ENCODE measurements around the gene TMC8.

The TMC8 gene

DNA sequence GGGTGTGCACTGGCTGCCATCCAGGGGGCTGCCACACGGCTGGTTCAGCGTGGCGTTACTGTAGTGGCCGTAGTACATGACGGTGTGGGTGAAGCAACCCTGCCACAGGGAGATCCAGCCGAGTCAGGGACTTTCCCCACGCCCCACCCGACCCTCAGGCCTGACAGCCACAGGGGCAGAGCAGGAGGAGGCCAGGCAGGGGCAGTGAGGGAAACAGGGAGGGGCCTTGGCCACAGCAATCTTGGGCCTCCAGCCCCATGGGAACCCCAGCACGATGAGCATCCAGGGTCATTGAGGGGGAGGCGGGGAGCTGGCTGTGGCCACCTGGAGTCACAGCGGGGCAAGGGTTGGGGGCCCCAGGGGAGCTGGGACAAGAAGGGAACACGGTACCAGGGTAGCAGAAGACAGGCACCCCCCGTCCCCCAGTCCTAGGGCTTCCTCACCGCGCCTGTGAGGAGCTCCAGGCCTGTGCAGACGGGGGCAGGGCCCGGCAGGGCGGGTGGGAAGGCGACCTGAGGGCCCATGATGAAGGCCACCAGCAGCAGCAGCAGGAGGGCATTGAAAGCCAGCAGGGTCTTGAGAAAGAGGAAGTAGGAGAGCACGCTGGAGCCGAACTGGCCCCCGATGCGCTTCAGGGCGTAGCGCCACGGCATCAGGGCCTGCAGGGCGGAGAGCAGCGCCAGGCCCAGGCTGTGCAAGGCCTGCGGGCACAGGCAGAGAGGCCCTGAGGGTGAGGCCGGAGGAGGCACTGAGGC, 6.3 kb upstream of the TMC8 start:
- TF ChIP-seq, protein P1, sequence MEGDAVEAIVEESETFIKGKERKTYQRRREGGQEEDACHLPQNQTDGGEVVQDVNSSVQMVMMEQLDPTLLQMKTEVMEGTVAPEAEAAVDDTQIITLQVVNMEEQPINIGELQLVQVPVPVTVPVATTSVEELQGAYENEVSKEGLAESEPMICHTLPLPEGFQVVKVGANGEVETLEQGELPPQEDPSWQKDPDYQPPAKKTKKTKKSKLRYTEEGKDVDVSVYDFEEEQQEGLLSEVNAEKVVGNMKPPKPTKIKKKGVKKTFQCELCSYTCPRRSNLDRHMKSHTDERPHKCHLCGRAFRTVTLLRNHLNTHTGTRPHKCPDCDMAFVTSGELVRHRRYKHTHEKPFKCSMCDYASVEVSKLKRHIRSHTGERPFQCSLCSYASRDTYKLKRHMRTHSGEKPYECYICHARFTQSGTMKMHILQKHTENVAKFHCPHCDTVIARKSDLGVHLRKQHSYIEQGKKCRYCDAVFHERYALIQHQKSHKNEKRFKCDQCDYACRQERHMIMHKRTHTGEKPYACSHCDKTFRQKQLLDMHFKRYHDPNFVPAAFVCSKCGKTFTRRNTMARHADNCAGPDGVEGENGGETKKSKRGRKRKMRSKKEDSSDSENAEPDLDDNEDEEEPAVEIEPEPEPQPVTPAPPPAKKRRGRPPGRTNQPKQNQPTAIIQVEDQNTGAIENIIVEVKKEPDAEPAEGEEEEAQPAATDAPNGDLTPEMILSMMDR (IDR thresholded peaks at IDR 0.05; ENCODE audit: insufficient read depth, low read depth, low read length, missing control alignments), result no peak
- peak; percentile 89 for DNase-seq (ENCODE audit: low read depth)
- H3K4me3 ChIP-seq (ENCODE audit: low read depth, low read length), result peak overlapping the region; percentile 87

GRCh38 chr17:78124836-78125137, 5.8 kb upstream of the TMC8 start:
- TF ChIP-seq, protein P1 (IDR thresholded peaks at IDR 0.05; ENCODE audit: insufficient read depth, low read depth, low read length, missing control alignments), result no peak
- DNase-seq (ENCODE audit: low read depth), result no peak
- H3K4me3 ChIP-seq (ENCODE audit: low read depth, low read length), result peak overlapping the region; percentile 87

DNA sequence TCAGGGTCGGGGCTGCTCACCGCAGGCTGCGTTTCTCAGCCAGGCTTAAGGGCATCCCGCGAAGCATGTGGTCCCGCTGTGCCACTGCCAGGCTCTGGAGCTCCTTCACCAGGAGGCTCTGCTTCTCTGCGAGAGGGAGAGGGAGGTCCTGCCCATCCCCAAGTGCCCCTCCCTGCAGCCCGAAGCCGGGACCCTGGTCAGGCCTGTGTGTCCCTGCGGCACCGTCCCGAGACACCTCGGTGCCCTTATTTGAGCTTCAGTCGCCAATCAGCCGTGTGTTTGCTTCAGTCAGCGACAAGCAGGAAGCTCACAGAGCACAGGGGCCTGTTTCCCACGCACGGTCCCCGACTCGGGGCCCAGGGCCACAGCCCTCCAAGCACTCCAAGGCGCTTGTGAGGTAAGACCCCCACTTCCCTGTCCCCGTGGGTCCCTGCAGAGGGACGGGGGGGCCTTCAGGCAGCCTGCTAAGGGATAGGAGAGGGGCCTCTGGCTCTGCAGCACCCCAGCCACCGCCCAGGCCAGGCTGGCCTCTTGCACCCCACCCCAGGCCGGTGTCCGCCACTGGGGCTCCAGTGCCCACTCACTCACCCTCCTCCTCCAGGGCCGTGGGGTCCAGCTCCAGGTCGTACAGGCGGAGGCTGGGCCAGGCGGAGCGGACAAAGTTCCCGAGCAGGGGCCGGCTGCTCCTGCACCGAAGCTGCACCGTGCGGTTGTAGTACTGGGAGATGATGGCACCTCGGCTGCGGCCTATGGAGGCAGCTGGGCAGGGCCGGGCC, 5.2 kb upstream of the TMC8 start:
- peak overlapping the region; percentile 87 for H3K4me3 ChIP-seq (ENCODE audit: low read depth, low read length)
- TF ChIP-seq, protein P1 (IDR thresholded peaks at IDR 0.05; ENCODE audit: insufficient read depth, low read depth, low read length, missing control alignments), result no peak

DNA sequence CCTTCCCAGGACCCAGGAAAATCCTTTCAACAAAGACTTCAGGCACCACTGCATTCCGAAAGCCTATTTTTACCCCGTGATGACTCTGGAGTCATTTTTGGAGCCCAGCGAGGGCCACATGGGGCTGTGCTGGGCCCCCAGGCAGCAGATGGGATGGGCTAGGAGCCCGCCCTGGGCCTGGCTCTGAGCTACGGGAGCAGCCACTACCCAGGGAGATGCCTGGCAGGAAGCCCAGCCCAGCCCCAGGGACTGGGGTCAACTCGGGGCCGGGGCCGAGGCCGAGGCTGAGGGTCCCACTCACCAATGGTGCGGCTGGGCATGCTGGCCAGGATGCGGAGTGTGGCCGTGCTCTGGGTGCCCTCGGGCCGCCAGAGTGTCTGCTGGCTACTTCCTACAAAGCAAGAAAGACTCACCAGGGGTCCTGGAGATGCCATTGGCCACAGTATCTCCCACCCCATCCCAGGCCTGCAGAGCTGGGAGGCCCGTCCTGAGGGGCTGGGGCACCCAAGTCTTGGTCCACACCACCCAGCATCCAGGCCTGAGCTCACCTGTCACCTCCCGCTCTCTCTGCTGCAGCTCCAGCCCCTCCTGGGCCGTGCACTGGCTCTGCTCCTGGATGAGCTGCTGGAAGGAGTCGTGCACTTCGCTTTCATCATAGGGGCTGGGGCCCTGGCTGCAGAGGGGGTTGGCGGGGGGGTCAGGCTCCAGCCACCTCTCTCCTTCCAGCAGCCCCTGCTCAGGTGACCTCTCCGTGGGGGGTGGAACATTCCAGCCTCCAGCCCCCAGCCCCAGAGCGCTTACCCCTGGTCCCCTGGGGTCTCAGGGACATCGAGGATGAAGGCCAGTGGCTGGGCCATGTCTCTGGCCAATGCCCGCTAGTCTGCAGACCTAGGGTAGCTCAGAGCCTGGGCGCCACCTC, 4.3 kb upstream of the TMC8 start:
- H3K4me3 ChIP-seq (ENCODE audit: low read depth, low read length), result peak overlapping the region; percentile 87
- no peak for DNase-seq (ENCODE audit: low read depth)
- TF ChIP-seq, protein P1 (IDR thresholded peaks at IDR 0.05; ENCODE audit: insufficient read depth, low read depth, low read length, missing control alignments), result no peak

More for the DNA sequence above, 5.2 kb upstream of the TMC8 start:
- peak; percentile 67 for DNase-seq (ENCODE audit: low read depth)

DNA sequence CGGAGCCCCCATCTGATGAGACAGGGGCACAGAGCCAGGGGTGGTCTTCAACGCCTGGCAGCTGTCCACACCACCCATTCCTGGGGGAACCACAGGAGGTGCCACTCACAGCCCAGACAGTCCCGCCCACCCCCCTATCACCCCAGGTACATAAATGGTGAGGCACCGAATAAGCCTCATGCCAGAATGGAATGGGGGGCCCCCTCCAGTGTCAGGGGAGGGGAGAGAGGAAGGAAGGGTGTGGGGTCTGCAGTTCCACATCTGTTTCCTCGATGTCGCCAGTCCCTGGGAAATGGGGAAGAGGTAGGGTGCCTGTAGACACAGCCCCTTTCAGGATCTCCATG, 3.7 kb upstream of the TMC8 start:
- TF ChIP-seq, protein P1 (IDR thresholded peaks at IDR 0.05; ENCODE audit: insufficient read depth, low read depth, low read length, missing control alignments), result no peak
- no peak for DNase-seq (ENCODE audit: low read depth)
- H3K4me3 ChIP-seq (ENCODE audit: low read depth, low read length), result peak overlapping the region; percentile 87

- peak; percentile 89 for DNase-seq (ENCODE audit: low read depth)
- peak overlapping the region; percentile 87 for H3K4me3 ChIP-seq (ENCODE audit: low read depth, low read length)
- TF ChIP-seq, protein P1 (IDR thresholded peaks at IDR 0.05; ENCODE audit: insufficient read depth, low read depth, low read length, missing control alignments), result no peak
Measured at GRCh38 chr17:78127239-78127887, 3.2 kb upstream of the TMC8 start.

Measured in GM12865 (cell line).